ENCODE measurements around the gene JAM2. TPM values are rescaled to one million over a fixed set of nuclear protein-coding genes. Genes with fewer than 3 reads are reported as not detected.

The JAM2 gene
- total RNA-seq, 1 experiment from 2014 or later, result 0.15 TPM

GRCh38 chr21:25734654-25734903, 95.5 kb downstream of the JAM2 start:
- ChIA-PET CTCF (interaction anchor here (0.9 kb wide), 1 partner anchor 127 kb away, joined by 3 read pairs; the partner anchor contains the start of gene MRPL39), POLR2A (interaction anchor here (0.7 kb wide), 1 partner anchor 60 kb away, joined by 4 read pairs; no protein-coding TSS in a partner anchor), RAD21 (ENCODE audit: low non-redundant PET in 1 of 2, low total read pairs in 2 of 2, uncharacterized antibody in 2 of 2, unreplicated experiment in 2 of 2) (no interaction called here)
- Histone ChIP-seq H3K4me2 (ENCODE audit: low read length) (peak overlapping the region; percentile 76), H4K20me1 (ENCODE audit: insufficient read depth) (no peaks in the 10 kb centered on the region), H3K79me2 (ENCODE audit: insufficient read depth, low read length) (peaks cover 90% of the 10 kb centered on the region), H3K36me3 (ENCODE audit: control insufficient read depth in 1 of 2, insufficient read depth in 2 of 2, low read length in 2 of 2) (peaks cover 1 to 5% of the 10 kb centered on the region in 2 experiments; a peak in 2 of 4 replicates), H3K9me3 (ENCODE audit: control insufficient read depth in 1 of 2, insufficient read depth in 1 of 2, low read depth in 1 of 2, low read length in 2 of 2) (no peaks in the 10 kb centered on the region), H2AFZ (ENCODE audit: low read depth, low read length, poor library complexity, severe bottlenecking) (no peak overlapping the region), H3K4me3 (replicated peaks in 1 of 2; ENCODE audit: low read depth in 1 of 2, low read length in 2 of 2) (peak overlapping the region; percentile 82 to 96), H3K4me1 (ENCODE audit: control insufficient read depth in 1 of 2, insufficient read depth in 2 of 2, low read length in 2 of 2) (peaks cover 11 to 18% of the 10 kb centered on the region in 2 experiments), H3K27ac (ENCODE audit: low read depth, low read length) (peak overlapping the region; percentile 91), H3K27me3 (ENCODE audit: insufficient read depth, low read length) (no peaks in the 10 kb centered on the region), H3K9me2 (ENCODE audit: insufficient read depth) (no peaks in the 10 kb centered on the region), H3K9ac (ENCODE audit: low read length) (peak overlapping the region; percentile 95)
- TF ChIP-seq POLR2AphosphoS5 (IDR thresholded peaks at IDR 0.05; ENCODE audit: low read depth, low read length), result peak; percentile 82
- TF ChIP-seq YY1 (IDR thresholded peaks at IDR 0.05; ENCODE audit: extremely low read depth, insufficient replicate concordance, low read depth, low read length), result no peak
- peak; percentile 43; the same call in 1 of the 2 replicates for TF ChIP-seq SIN3A (IDR thresholded peaks at IDR 0.05; ENCODE audit: low read depth)
- TF ChIP-seq ZNF274 (IDR thresholded peaks at IDR 0.05; ENCODE audit: low read depth, low read length), result no peak
- no peak for TF ChIP-seq TCF7L2 (IDR thresholded peaks at IDR 0.05; ENCODE audit: borderline replicate concordance, extremely low read depth, insufficient read depth, insufficient read length)
- no peak for TF ChIP-seq JUND (IDR thresholded peaks at IDR 0.05)
- peak; percentile 46 for TF ChIP-seq ZFX (IDR thresholded peaks at IDR 0.05)
- TF ChIP-seq SRF (IDR thresholded peaks at IDR 0.05; ENCODE audit: low read depth), result no peak
- no peak for TF ChIP-seq CEBPB (IDR thresholded peaks at IDR 0.05; ENCODE audit: low read depth)
- TF ChIP-seq RAD21 (IDR thresholded peaks at IDR 0.05; ENCODE audit: low read depth), result no peak
- no peak for TF ChIP-seq MAX (IDR thresholded peaks at IDR 0.05)
- no peak for TF ChIP-seq REST (IDR thresholded peaks at IDR 0.05; ENCODE audit: low read depth)
- TF ChIP-seq ZBTB33 (IDR thresholded peaks at IDR 0.05; ENCODE audit: extremely low read depth, insufficient replicate concordance, low read length), result no peak
- no peak for TF ChIP-seq SP1 (IDR thresholded peaks at IDR 0.05; ENCODE audit: low read depth)
- no peak for TF ChIP-seq FOSL1 (IDR thresholded peaks at IDR 0.05; ENCODE audit: low read depth)
- TF ChIP-seq CTCF (IDR thresholded peaks at IDR 0.05 in 2 of 3, conservative IDR thresholded peaks at IDR 0.05 in 1 of 3; ENCODE audit: borderline replicate concordance in 1 of 3, insufficient read depth in 1 of 3, low read depth in 2 of 3, low read length in 2 of 3), result no peak
- TF ChIP-seq ELF1 (IDR thresholded peaks at IDR 0.05; ENCODE audit: borderline replicate concordance, low read depth), result no peak
- no peak for TF ChIP-seq CBX3 (IDR thresholded peaks at IDR 0.05; ENCODE audit: low read depth)
- no peak for TF ChIP-seq EZH2 (IDR thresholded peaks at IDR 0.05)
- no peak for TF ChIP-seq EGR1 (IDR thresholded peaks at IDR 0.05; ENCODE audit: low read depth)
- intact Hi-C loops (cut with micrococcal nuclease), result loop anchor here (1.0 to 2.0 kb wide), 2 partner anchors 66 to 126 kb away; no protein-coding TSS in a partner anchor
- BruUV-seq (replicated peaks), result no TSS peak
- no peak for DNase-seq (ENCODE audit: low read depth, low spot score)
- ATAC-seq, result peak; percentile 3; the same call in 1 of the 2 replicates

Data from HCT116 (cell line).